ENCODE results near the gene TMEM200A. TPM values are rescaled to one million over a fixed set of nuclear protein-coding genes. Genes with fewer than 3 reads are reported as not detected.
"Not testable (repeated sequence)": the region's sequence is repeated elsewhere in the genome, so short reads cannot be mapped to it uniquely, and the experiment has no call there.

The TMEM200A gene
- total RNA-seq, 4 donors from 2014 or later: 0.76 to 1.2 (median 0.93) TPM

DNA sequence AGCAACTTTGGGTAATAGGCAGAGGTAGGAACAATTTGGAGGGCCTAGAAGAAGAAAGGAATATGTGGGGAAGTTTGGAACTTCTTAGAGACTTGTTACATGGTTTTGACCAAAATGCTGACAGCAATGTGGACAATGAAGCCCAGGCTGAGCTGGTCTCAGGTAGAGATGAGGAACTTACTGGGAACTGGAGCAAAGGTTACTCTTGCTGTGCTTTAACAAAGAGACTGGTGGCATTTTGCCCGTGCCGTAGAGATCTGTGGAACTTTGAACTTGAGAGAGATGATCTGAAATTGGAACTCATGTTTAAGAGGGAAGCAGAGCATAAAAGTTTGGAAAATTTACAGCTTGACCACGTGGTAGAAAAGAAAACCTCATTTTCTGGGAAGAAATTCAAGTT lies 28.3 kb upstream of the TMEM200A start:
- TF ChIP-seq EP300 (IDR thresholded peaks at IDR 0.05): no peak
- TF ChIP-seq POLR2AphosphoS5 (IDR thresholded peaks at IDR 0.05): no peak
- TF ChIP-seq, protein P1, sequence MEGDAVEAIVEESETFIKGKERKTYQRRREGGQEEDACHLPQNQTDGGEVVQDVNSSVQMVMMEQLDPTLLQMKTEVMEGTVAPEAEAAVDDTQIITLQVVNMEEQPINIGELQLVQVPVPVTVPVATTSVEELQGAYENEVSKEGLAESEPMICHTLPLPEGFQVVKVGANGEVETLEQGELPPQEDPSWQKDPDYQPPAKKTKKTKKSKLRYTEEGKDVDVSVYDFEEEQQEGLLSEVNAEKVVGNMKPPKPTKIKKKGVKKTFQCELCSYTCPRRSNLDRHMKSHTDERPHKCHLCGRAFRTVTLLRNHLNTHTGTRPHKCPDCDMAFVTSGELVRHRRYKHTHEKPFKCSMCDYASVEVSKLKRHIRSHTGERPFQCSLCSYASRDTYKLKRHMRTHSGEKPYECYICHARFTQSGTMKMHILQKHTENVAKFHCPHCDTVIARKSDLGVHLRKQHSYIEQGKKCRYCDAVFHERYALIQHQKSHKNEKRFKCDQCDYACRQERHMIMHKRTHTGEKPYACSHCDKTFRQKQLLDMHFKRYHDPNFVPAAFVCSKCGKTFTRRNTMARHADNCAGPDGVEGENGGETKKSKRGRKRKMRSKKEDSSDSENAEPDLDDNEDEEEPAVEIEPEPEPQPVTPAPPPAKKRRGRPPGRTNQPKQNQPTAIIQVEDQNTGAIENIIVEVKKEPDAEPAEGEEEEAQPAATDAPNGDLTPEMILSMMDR (IDR thresholded peaks at IDR 0.05): no peak
- no peak for TF ChIP-seq POLR2A (IDR thresholded peaks at IDR 0.05)
- Histone ChIP-seq H3K4me1 (no peaks in the 10 kb centered on the region), H3K27me3 (no peaks in the 10 kb centered on the region), H3K27ac (no peak overlapping the region), H3K36me3 (no peaks in the 10 kb centered on the region), H3K4me3 (no peak overlapping the region), H3K9me3 (no peaks in the 10 kb centered on the region)
- DNase-seq (ENCODE audit: low spot score in 2 of 2): no peak
- WGBS: 56% methylated on average over 3 of the region's 3 CpGs

DNA sequence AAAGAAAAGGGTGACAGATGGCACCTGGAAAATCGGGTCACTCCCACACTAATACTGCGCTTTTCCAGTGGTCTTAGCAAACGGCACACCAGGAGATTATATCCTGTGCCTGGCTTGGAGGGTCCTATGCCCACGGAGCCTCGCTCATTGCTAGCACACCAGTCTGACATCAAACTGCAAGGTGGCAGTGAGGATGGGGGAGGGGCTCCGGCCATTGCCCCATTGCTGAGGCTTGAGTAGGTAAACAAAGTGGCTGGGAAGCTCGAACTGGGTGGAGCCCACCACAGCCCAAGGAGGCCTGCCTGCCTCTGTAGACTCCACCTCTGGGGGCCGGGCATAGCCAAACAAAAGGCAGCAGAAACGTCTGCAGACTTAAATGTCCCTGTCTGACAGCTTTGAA lies 19.5 kb upstream of the TMEM200A start:
- not testable (repeated sequence) for H3K36me3 ChIP-seq; H3K27ac ChIP-seq; H3K4me1 ChIP-seq; DNase-seq (ENCODE audit: low spot score in 2 of 2); H3K27me3 ChIP-seq; H3K4me3 ChIP-seq; H3K9me3 ChIP-seq
- 87% methylated on average over 9 of the region's 9 CpGs for WGBS

DNA sequence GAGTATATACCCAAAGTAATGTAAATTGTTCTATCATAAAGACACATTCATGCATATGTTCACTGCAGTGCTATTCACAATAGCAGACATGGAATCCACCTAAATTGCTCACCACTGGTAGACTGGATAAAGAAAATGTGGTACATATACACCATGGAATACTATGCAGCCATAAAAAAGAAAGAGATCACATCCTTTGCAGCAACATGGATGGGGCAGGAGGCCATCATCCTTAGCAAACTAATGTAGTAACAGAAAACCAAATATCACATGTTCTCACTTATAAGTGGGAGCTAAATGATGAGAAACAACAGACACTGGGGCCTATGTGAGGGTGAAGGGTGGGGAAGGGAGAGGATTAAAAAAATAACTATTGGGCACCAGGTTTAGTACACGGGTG lies 11.5 kb upstream of the TMEM200A start:
- no peak for DNase-seq (ENCODE audit: low spot score in 2 of 2)
- Histone ChIP-seq H3K36me3 (no peaks in the 10 kb centered on the region), H3K9me3 (no peaks in the 10 kb centered on the region), H3K27ac (no peak overlapping the region), H3K4me3 (no peak overlapping the region), H3K4me1 (no peaks in the 10 kb centered on the region), H3K27me3 (no peaks in the 10 kb centered on the region)
- 82% methylated on average over 1 of the region's 1 CpG for WGBS
- TF ChIP-seq POLR2A (IDR thresholded peaks at IDR 0.05) (no peak), EP300 (IDR thresholded peaks at IDR 0.05) (no peak), POLR2AphosphoS5 (IDR thresholded peaks at IDR 0.05) (no peak)
- TF ChIP-seq, protein P1 (IDR thresholded peaks at IDR 0.05): no peak

DNA sequence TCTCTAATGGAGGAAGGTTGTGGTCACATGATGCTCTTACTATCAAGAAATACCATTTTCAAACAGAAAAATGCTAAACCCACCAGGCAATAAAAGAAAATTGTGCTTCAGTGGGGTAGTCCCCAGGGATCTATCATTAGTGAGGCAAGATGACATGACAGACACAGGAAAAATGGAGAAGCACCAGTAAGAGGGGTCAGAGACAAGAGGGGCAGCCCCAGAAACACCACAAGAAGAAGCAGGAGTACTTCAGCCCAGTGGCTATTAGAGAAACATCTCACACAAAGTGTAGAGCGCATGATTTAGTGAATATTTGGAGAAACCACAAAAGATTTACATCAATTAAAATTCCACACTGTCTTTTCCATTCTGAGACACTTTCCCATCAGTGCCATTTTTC lies 10.2 kb upstream of the TMEM200A start:
- no peak for TF ChIP-seq POLR2AphosphoS5 (IDR thresholded peaks at IDR 0.05)
- TF ChIP-seq, protein P1 (IDR thresholded peaks at IDR 0.05): no peak
- TF ChIP-seq POLR2A (IDR thresholded peaks at IDR 0.05): no peak
- no peak for TF ChIP-seq EP300 (IDR thresholded peaks at IDR 0.05)
- no peak for DNase-seq (ENCODE audit: low spot score in 2 of 2)
- Histone ChIP-seq H3K4me1 (no peaks in the 10 kb centered on the region), H3K9me3 (no peaks in the 10 kb centered on the region), H3K4me3 (no peak overlapping the region), H3K36me3 (no peaks in the 10 kb centered on the region), H3K27ac (no peak overlapping the region), H3K27me3 (no peaks in the 10 kb centered on the region)
- 89% methylated on average over 1 of the region's 1 CpG for WGBS

DNA sequence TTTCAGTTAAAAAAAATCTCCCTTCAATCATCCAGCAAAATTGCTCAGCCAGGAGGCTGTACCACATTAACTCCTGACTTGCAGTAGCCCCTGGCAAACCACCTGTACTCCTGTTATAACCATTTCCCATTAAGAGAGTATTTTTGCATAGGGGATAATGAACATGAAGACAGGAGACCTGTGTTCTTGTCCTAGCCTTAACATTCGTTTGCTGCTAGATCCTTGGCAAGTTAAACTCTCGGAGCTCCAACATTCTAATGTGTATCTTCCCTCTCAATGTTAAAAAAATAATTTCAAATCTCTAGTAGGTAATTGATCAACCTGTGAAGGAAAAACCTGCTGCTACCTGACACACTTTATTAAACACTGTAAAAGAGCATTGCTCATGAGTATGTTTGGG lies 8.4 kb upstream of the TMEM200A start:
- Histone ChIP-seq H3K27ac (no peak overlapping the region), H3K36me3 (no peaks in the 10 kb centered on the region), H3K4me1 (no peaks in the 10 kb centered on the region), H3K27me3 (no peaks in the 10 kb centered on the region), H3K9me3 (no peaks in the 10 kb centered on the region), H3K4me3 (no peak overlapping the region)
- DNase-seq (ENCODE audit: low spot score in 2 of 2): no peak
- no peak for TF ChIP-seq EP300 (IDR thresholded peaks at IDR 0.05)
- TF ChIP-seq, protein P1 (IDR thresholded peaks at IDR 0.05): no peak
- no peak for TF ChIP-seq POLR2A (IDR thresholded peaks at IDR 0.05)
- TF ChIP-seq POLR2AphosphoS5 (IDR thresholded peaks at IDR 0.05): no peak
- WGBS: 45% methylated on average over 2 of the region's 2 CpGs

DNA sequence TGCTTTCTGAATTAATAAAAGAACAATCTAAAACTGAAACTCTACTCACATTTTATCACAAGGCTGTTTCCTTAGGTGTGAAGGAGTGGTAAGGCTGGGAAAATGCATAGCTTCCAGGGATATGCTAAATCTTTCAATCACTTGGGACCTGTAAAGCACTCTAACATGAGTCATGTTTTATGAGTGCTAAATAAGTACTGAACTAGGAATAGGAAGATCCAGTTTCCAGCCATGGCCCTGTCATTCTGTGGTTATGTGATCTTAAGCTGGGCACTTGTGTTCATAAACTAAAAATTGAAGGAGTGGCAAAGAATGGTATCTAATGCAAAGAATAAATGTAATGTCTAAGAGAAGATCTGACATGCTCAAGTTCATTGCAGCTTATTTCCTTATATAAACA lies 6.1 kb upstream of the TMEM200A start:
- Histone ChIP-seq H3K27ac (no peak overlapping the region), H3K4me3 (no peak overlapping the region), H3K27me3 (peaks cover under 1% of the 10 kb centered on the region), H3K9me3 (no peaks in the 10 kb centered on the region), H3K36me3 (no peaks in the 10 kb centered on the region), H3K4me1 (no peaks in the 10 kb centered on the region)
- DNase-seq (ENCODE audit: low spot score in 2 of 2): no peak
- no peak for TF ChIP-seq POLR2A (IDR thresholded peaks at IDR 0.05)
- no peak for TF ChIP-seq POLR2AphosphoS5 (IDR thresholded peaks at IDR 0.05)
- TF ChIP-seq, protein P1 (IDR thresholded peaks at IDR 0.05): no peak
- no peak for TF ChIP-seq EP300 (IDR thresholded peaks at IDR 0.05)
